GM23338 (cell line): ENCODE data around the gene MRGPRF. TPM values are rescaled to one million over a fixed set of nuclear protein-coding genes. Genes with fewer than 3 reads are reported as not detected.

Source experiments
- ATAC-seq: fragments of 200-7000 bp; cut with Tn5 transposase; 3 replicates; pipeline ENCODE4 v1.9.1; 2020
- DNase-seq: peaks from one replicate; pipeline ENCODE4 v3.0.0-alpha.2; 2015; ENCODE audit warnings: low spot score
- H2AFZ ChIP-seq: fragments of 200-600 bp; sonication (generic); 2 replicates; pipeline ENCODE4 v1.8.0; 2016; ENCODE audit warnings: antibody characterized with exemption, mild to moderate bottlenecking, moderate library complexity
- H3F3A ChIP-seq: fragments of 200-600 bp; sonication (generic); replicated peaks from 2 replicates; pipeline ENCODE4 v1.8.0; 2017; ENCODE audit warnings: antibody characterized with exemption, mixed run types, low read depth
- H3K27ac ChIP-seq: fragments of 200-600 bp; sonication (generic); 2 replicates; pipeline ENCODE4 v1.6.1; 2016; ENCODE audit warnings: low read depth
- H3K27me3 ChIP-seq: fragments of 200-600 bp; sonication (generic); 2 replicates; pipeline ENCODE4 v1.8.0; 2016; ENCODE audit warnings: mild to moderate bottlenecking, mixed run types, moderate library complexity; ENCODE audit not compliant: insufficient read depth
- H3K36me3 ChIP-seq: fragments of 200-600 bp; sonication (generic); 2 replicates; pipeline ENCODE4 v1.8.0; 2016; ENCODE audit warnings: mild to moderate bottlenecking; ENCODE audit not compliant: insufficient read depth
- H3K4me1 ChIP-seq: fragments of 200-600 bp; sonication (generic); 2 replicates; pipeline ENCODE4 v1.8.0; 2016; ENCODE audit warnings: mild to moderate bottlenecking, moderate library complexity; ENCODE audit not compliant: insufficient read depth
- H3K4me2 ChIP-seq: fragments of 200-600 bp; sonication (generic); 2 replicates; pipeline ENCODE4 v1.7.1; 2017; ENCODE audit warnings: mixed run types
- H3K4me3 ChIP-seq: fragments of 200-600 bp; sonication (generic); 2 replicates; pipeline ENCODE4 v1.6.1; 2016; ENCODE audit warnings: mixed run types
- H3K79me2 ChIP-seq: fragments of 200-600 bp; sonication (generic); replicated peaks from 2 replicates; pipeline ENCODE4 v1.8.0; 2017; ENCODE audit warnings: mild to moderate bottlenecking; ENCODE audit not compliant: insufficient read depth
- H3K9me2 ChIP-seq: fragments of 200-600 bp; sonication (generic); 2 replicates; pipeline ENCODE4 v1.8.0; 2017; ENCODE audit not compliant: insufficient read depth
- H4K20me1 ChIP-seq: fragments of 200-600 bp; sonication (generic); replicated peaks from 2 replicates; pipeline ENCODE4 v1.8.0; 2017; ENCODE audit warnings: mild to moderate bottlenecking; ENCODE audit not compliant: insufficient read depth
- H3K27ac Mint-ChIP-seq: 2 replicates; pipeline ENCODE4 v1.8.0; 2020; ENCODE audit warnings: inconsistent platforms, mild to moderate bottlenecking, moderate library complexity, mixed read lengths
- H3K27me3 Mint-ChIP-seq: 3 replicates; pipeline ENCODE4 v1.8.0; 2022; ENCODE audit warnings: low read depth, mild to moderate bottlenecking, moderate library complexity, mixed read lengths, inconsistent platforms; ENCODE audit not compliant: insufficient read depth, poor library complexity
- H3K36me3 Mint-ChIP-seq: 3 replicates; pipeline ENCODE4 v1.8.0; 2021; ENCODE audit warnings: low read depth, mild to moderate bottlenecking, inconsistent platforms, moderate library complexity, mixed read lengths
- H3K4me1 Mint-ChIP-seq: 3 replicates; pipeline ENCODE4 v1.8.0; 2020; ENCODE audit warnings: mild to moderate bottlenecking, inconsistent platforms, mixed read lengths
- H3K4me3 Mint-ChIP-seq: 3 replicates; pipeline ENCODE4 v1.8.0; 2021; ENCODE audit warnings: moderate library complexity, mild to moderate bottlenecking, inconsistent platforms, mixed read lengths
- H3K9me3 Mint-ChIP-seq: 3 replicates; pipeline ENCODE4 v1.8.0; 2020; ENCODE audit warnings: moderate library complexity, mild to moderate bottlenecking, inconsistent platforms, mixed read lengths
- CREB1 ChIP-seq: fragments of 250-450 bp; sonication (Bioruptor Pico); IDR thresholded peaks from 2 replicates; pipeline ENCODE4 v1.5.0; 2020; ENCODE audit warnings: low read depth, mild to moderate bottlenecking, moderate library complexity
- ETS1 ChIP-seq: IDR thresholded peaks from 2 replicates; pipeline ENCODE4 v1.6.1; 2016; ENCODE audit warnings: antibody characterized with exemption
- EZH2 ChIP-seq: fragments of 200-600 bp; sonication (generic); IDR thresholded peaks from one replicate; pipeline ENCODE4 v1.8.0; 2017; ENCODE audit warnings: antibody characterized with exemption, mild to moderate bottlenecking, low read depth; ENCODE audit not compliant: unreplicated experiment
- EZH2phosphoT487 ChIP-seq: fragments of 200-600 bp; sonication (generic); IDR thresholded peaks from one replicate; pipeline ENCODE4 v1.8.1; 2018; ENCODE audit warnings: antibody characterized with exemption; ENCODE audit not compliant: unreplicated experiment
- JUNB ChIP-seq: IDR thresholded peaks from one replicate; pipeline ENCODE4 v1.6.1; 2016; ENCODE audit warnings: antibody characterized with exemption; ENCODE audit not compliant: unreplicated experiment
- NANOG ChIP-seq: IDR thresholded peaks from 2 replicates; pipeline ENCODE4 v1.6.1; 2016; ENCODE audit warnings: antibody characterized with exemption, borderline replicate concordance
- POLR2AphosphoS5 ChIP-seq: IDR thresholded peaks from 2 replicates; pipeline ENCODE4 v1.6.1; 2016; ENCODE audit warnings: antibody characterized with exemption, low read depth
- REST ChIP-seq: IDR thresholded peaks from one replicate; pipeline ENCODE4 v1.6.1; 2018; ENCODE audit warnings: antibody characterized with exemption; ENCODE audit not compliant: unreplicated experiment
- STAT1 ChIP-seq: IDR thresholded peaks from one replicate; pipeline ENCODE4 v1.6.1; 2016; ENCODE audit warnings: antibody characterized with exemption; ENCODE audit not compliant: unreplicated experiment
- ZNF114 ChIP-seq: fragments of 250-450 bp; sonication (Bioruptor Pico); IDR thresholded peaks from 2 replicates; pipeline ENCODE4 v1.5.0; 2020; ENCODE audit warnings: mild to moderate bottlenecking, moderate library complexity
- ZNF331 ChIP-seq: fragments of 250-450 bp; sonication (Bioruptor Pico); IDR thresholded peaks from 2 replicates; pipeline ENCODE4 v1.5.0; 2020; ENCODE audit warnings: low read depth, mild to moderate bottlenecking, moderate library complexity
- ZNF462 ChIP-seq: fragments of 250-450 bp; sonication (Bioruptor Pico); IDR thresholded peaks from 2 replicates; pipeline ENCODE4 v1.5.0; 2020; ENCODE audit warnings: mild to moderate bottlenecking, moderate library complexity
- polyA plus RNA-seq: library from polyadenylated mRNA; unstranded; fragments of >200 nt; fragmentation: Nextera tagmentation; extraction: Ambion mirVana; gene quantifications from 2 replicates; pipeline ENCODE4 v1.2.1, GENCODE V29; 2016
- total RNA-seq: library from RNA; depleted of rRNA; stranded (reverse); fragments of >200 nt; shearing (Covaris generic); gene quantifications from 2 replicates; pipeline ENCODE4 v1.2.3, GENCODE V29; 2014
- TF ChIP-seq, protein P1 (sequence below), 2 experiments: fragments of 200-600 bp in 1 of 2; sonication (generic) in 1 of 2; conservative IDR thresholded peaks; 2 replicates each; pipeline versions ENCODE4 v1.5.1 to v1.6.1; 2016 to 2017; ENCODE audit warnings: antibody characterized with exemption in 2 of 2, low read depth in 2 of 2, mild to moderate bottlenecking in 2 of 2, moderate library complexity in 1 of 2

MRGPRF gene
- total and polyA plus RNA-seq, 2 experiments from 2014 or later, result 3.3 to 9.0 TPM

DNA sequence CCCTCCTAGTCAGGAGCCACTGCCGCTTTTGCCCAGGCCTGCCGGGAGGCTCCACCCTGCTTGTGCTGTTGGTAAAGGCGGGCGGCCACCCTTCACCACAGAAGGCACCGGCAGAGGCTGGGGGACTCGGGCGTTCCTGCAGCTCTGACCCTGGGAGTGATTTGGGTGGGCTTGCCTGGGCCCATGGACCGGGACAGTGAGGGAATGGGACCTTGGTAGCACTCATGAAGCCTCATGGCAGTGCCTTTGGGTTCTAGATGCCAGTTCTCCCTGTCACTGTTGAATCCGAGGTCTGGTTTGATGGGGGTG, 40.1 kb upstream of the MRGPRF start:
- ATAC-seq (no peak), DNase-seq (no peak)
- peaks cover 52% of the 10 kb centered on the region for H3K79me2 ChIP-seq
- Mint-ChIP-seq H3K4me1 (peaks cover 11% of the 10 kb centered on the region), H3K27ac (peak overlapping the region; percentile 78; the same call in 1 of the 2 replicates), H3K4me3 (no peak overlapping the region), H3K36me3 (no peaks in the 10 kb centered on the region; the same call in 2 of the 3 replicates), H3K27me3 (peaks cover 3% of the 10 kb centered on the region), H3K9me3 (no peaks in the 10 kb centered on the region)
- no peak overlapping the region for H2AFZ ChIP-seq
- no peak overlapping the region for H3K27ac ChIP-seq
- TF ChIP-seq NANOG, result no peak
- no peak for TF ChIP-seq ETS1
- no peak for TF ChIP-seq STAT1
- TF ChIP-seq ZNF462 (CRISPR knock-in tag), result no peak
- TF ChIP-seq EZH2phosphoT487, result no peak
- no peak for TF ChIP-seq REST
- no peak for TF ChIP-seq ZNF331
- TF ChIP-seq EZH2, result no peak
- TF ChIP-seq POLR2AphosphoS5, result no peak
- TF ChIP-seq ZNF114, result no peak
- TF ChIP-seq, protein P1, sequence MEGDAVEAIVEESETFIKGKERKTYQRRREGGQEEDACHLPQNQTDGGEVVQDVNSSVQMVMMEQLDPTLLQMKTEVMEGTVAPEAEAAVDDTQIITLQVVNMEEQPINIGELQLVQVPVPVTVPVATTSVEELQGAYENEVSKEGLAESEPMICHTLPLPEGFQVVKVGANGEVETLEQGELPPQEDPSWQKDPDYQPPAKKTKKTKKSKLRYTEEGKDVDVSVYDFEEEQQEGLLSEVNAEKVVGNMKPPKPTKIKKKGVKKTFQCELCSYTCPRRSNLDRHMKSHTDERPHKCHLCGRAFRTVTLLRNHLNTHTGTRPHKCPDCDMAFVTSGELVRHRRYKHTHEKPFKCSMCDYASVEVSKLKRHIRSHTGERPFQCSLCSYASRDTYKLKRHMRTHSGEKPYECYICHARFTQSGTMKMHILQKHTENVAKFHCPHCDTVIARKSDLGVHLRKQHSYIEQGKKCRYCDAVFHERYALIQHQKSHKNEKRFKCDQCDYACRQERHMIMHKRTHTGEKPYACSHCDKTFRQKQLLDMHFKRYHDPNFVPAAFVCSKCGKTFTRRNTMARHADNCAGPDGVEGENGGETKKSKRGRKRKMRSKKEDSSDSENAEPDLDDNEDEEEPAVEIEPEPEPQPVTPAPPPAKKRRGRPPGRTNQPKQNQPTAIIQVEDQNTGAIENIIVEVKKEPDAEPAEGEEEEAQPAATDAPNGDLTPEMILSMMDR (conservative IDR thresholded peaks at IDR 0.05; ENCODE audit: low read depth in 2 of 2), result no peak
- no peak for TF ChIP-seq JUNB
- TF ChIP-seq CREB1 (CRISPR knock-in tag), result no peak
- H3K4me1 ChIP-seq, result peaks cover 2% of the 10 kb centered on the region; the same call in 1 of the 2 replicates
- no peaks in the 10 kb centered on the region for H3K27me3 ChIP-seq
- no peak overlapping the region for H3K4me3 ChIP-seq
- H3K4me2 ChIP-seq, result no peak overlapping the region
- no peaks in the 10 kb centered on the region for H3K36me3 ChIP-seq
- H3K9me2 ChIP-seq, result no peaks in the 10 kb centered on the region
- H3F3A ChIP-seq, result no peaks in the 10 kb centered on the region
- H4K20me1 ChIP-seq, result no peaks in the 10 kb centered on the region; the same call in 1 of the 2 replicates
